Central memory CD4-positive, alpha-beta T cell (primary cell): ENCODE measurements around the gene MPPED1.

Experiments
- DNase-seq: peaks from one replicate; pipeline ENCODE4 v3.0.0; 2022

Gene MPPED1

GRCh38 chr22:43393132-43393843 lies 18.5 kb upstream of the MPPED1 start:
- DNase-seq = no peak

GRCh38 chr22:43393844-43394474 lies 17.9 kb upstream of the MPPED1 start:
- DNase-seq = no peak

- DNase-seq = no peak
These were observed 16.6 kb upstream of the MPPED1 start for GRCh38 chr22:43395086-43395695.

GRCh38 chr22:43396321-43396933 lies 15.4 kb upstream of the MPPED1 start:
- no peak for DNase-seq

GRCh38 chr22:43396934-43397457 lies 14.8 kb upstream of the MPPED1 start:
- no peak for DNase-seq

- no peak for DNase-seq
These were observed 14.0 kb upstream of the MPPED1 start for GRCh38 chr22:43397766-43398165.

- no peak for DNase-seq
These were observed 13.6 kb upstream of the MPPED1 start for GRCh38 chr22:43398246-43398645.

- DNase-seq = no peak
These were observed 12.9 kb upstream of the MPPED1 start for GRCh38 chr22:43398910-43399309.

GRCh38 chr22:43399338-43399979 lies 12.4 kb upstream of the MPPED1 start:
- no peak for DNase-seq

GRCh38 chr22:43399980-43400358 lies 11.8 kb upstream of the MPPED1 start:
- DNase-seq = no peak

- no peak for DNase-seq
These were observed 11.4 kb upstream of the MPPED1 start for GRCh38 chr22:43400449-43400848.

GRCh38 chr22:43401233-43401632 lies 10.6 kb upstream of the MPPED1 start:
- DNase-seq = no peak

- DNase-seq = no peak
These were observed 10.2 kb upstream of the MPPED1 start for GRCh38 chr22:43401661-43402060.

- DNase-seq = no peak
These were observed 9.7 kb upstream of the MPPED1 start for GRCh38 chr22:43402128-43402527.

GRCh38 chr22:43404673-43405385 lies 7.0 kb upstream of the MPPED1 start:
- DNase-seq = no peak

GRCh38 chr22:43406186-43406790 lies 5.5 kb upstream of the MPPED1 start:
- no peak for DNase-seq

GRCh38 chr22:43407591-43407990 lies 4.2 kb upstream of the MPPED1 start:
- no peak for DNase-seq

- no peak for DNase-seq
These were observed 3.8 kb upstream of the MPPED1 start for GRCh38 chr22:43408009-43408408.

GRCh38 chr22:43409046-43409445 lies 2.8 kb upstream of the MPPED1 start:
- DNase-seq = no peak

GRCh38 chr22:43409800-43410199 lies 2.0 kb upstream of the MPPED1 start:
- no peak for DNase-seq

GRCh38 chr22:43411040-43411868 lies 560 bp upstream of the MPPED1 start:
- no peak for DNase-seq
